GM08714 (cell line): Measurements from ENCODE around the gene EPHA10.

Experiments used
- H3K4me3 ChIP-seq: fragments of 200-500 bp; sonication (Bioruptor generic); 2 replicates; pipeline ENCODE4 v1.5.1; 2014; ENCODE audit warnings: mild to moderate bottlenecking, low read length, inconsistent platforms
- ZNF274 ChIP-seq: IDR thresholded peaks from 2 replicates; pipeline ENCODE4 v1.6.1; 2012; ENCODE audit warnings: mild to moderate bottlenecking, low read depth, low read length

Gene EPHA10

GRCh38 chr1:37671261-37671660, 93.7 kb downstream of the EPHA10 start:
- no peak overlapping the region for H3K4me3 ChIP-seq
- no peak for TF ChIP-seq ZNF274

- no peak overlapping the region for H3K4me3 ChIP-seq
- TF ChIP-seq ZNF274, result no peak
These were observed 94.8 kb downstream of the EPHA10 start for GRCh38 chr1:37670133-37670532.

GRCh38 chr1:37667023-37667671, 97.8 kb downstream of the EPHA10 start:
- no peak overlapping the region for H3K4me3 ChIP-seq
- no peak for TF ChIP-seq ZNF274

- no peak overlapping the region for H3K4me3 ChIP-seq
- TF ChIP-seq ZNF274, result no peak
These were observed 98.6 kb downstream of the EPHA10 start for GRCh38 chr1:37666241-37666867.
